Thyroid gland (tissue), 4 donors: ENCODE data around the gene INSL3.

Source experiments
- CTCF ChIP-seq, 6 experiments: fragments of 200-600 bp in 3 of 6; fragments of 450-650 bp in 3 of 6; sonication (generic) in 3 of 6; IDR thresholded peaks; one replicate each; pipeline ENCODE4 v1.5.1; 2016 to 2019; ENCODE audit warnings: antibody characterized with exemption in 6 of 6, mild to moderate bottlenecking in 2 of 6, inconsistent platforms in 1 of 6, moderate library complexity in 1 of 6
- POLR2A ChIP-seq, 2 donors: fragments of 450-650 bp; IDR thresholded peaks; one replicate each; pipeline ENCODE4 v1.6.1; 2017; ENCODE audit warnings: antibody characterized with exemption in 2 of 2, mild to moderate bottlenecking in 2 of 2, moderate library complexity in 1 of 2

- TF ChIP-seq CTCF (IDR thresholded peaks at IDR 0.05), result no peak
- no peak for TF ChIP-seq POLR2A (IDR thresholded peaks at IDR 0.05)
Measured at GRCh38 chr19:17836530-17836929, 15.2 kb upstream of the INSL3 start.
